Stimulated activated CD4-positive, alpha-beta T cell treated with anti-CD3 and anti-CD28 coated beads, Interleukin-1b, Interleukin-23, amount 100 ng/mL, for 24 hours (primary cell): ENCODE results near the gene CEP170.

ENCODE experiments used
- DNase-seq, 4 experiments: peaks; one replicate each; pipeline ENCODE4 v3.0.0-alpha.2; 2020; ENCODE audit warnings: low read depth in 4 of 4, low spot score in 1 of 4

CEP170 gene

GRCh38 chr1:243268751-243269460 lies 13.8 kb upstream of the CEP170 start:
- no peak for DNase-seq

- no peak for DNase-seq
Measured at GRCh38 chr1:243267914-243268653, 13.0 kb upstream of the CEP170 start.

GRCh38 chr1:243267471-243267880 lies 12.4 kb upstream of the CEP170 start:
- DNase-seq = no peak

- no peak for DNase-seq
Measured at GRCh38 chr1:243266231-243266630, 11.2 kb upstream of the CEP170 start.

- DNase-seq = no peak
Measured at GRCh38 chr1:243264717-243265116, 9.6 kb upstream of the CEP170 start.

- DNase-seq = no peak
Measured at GRCh38 chr1:243261390-243261789, 6.3 kb upstream of the CEP170 start.

- DNase-seq = no peak
Measured at GRCh38 chr1:243260221-243260880, 5.3 kb upstream of the CEP170 start.

GRCh38 chr1:243258731-243259130 lies 3.6 kb upstream of the CEP170 start:
- no peak for DNase-seq

- DNase-seq = no peak
Measured at GRCh38 chr1:243257189-243257588, 2.1 kb upstream of the CEP170 start.

- no peak for DNase-seq
Measured at GRCh38 chr1:243256590-243256989, 1.5 kb upstream of the CEP170 start.

GRCh38 chr1:243255791-243256512 lies 871 bp upstream of the CEP170 start, which contains the start of gene SDCCAG8:
TSS of gene SDCCAG8 (plus strand) at chr1:243256041. CDS start at chr1:243256174, 133 bp downstream.
- peak; percentile 75 to 88 (median 82) for DNase-seq

- peak; percentile 25 to 57 (median 37) for DNase-seq
Measured at GRCh38 chr1:243254233-243254926, 701 bp downstream of the CEP170 start.

- peak in 1 of 4 experiments; percentile 1 for DNase-seq
Measured at GRCh38 chr1:243253926-243254232, 1.2 kb downstream of the CEP170 start.

GRCh38 chr1:243253211-243253925 lies 1.7 kb downstream of the CEP170 start:
- no peak for DNase-seq

- DNase-seq = no peak
Measured at GRCh38 chr1:243251539-243251938, 3.5 kb downstream of the CEP170 start.

GRCh38 chr1:243250102-243250501 lies 5.0 kb downstream of the CEP170 start:
- no peak for DNase-seq

GRCh38 chr1:243249214-243249613 lies 5.9 kb downstream of the CEP170 start:
- no peak for DNase-seq

GRCh38 chr1:243247901-243248300 lies 7.2 kb downstream of the CEP170 start:
- DNase-seq = no peak

- no peak for DNase-seq
Measured at GRCh38 chr1:243246916-243247315, 8.2 kb downstream of the CEP170 start.

GRCh38 chr1:243244432-243244841 lies 10.6 kb downstream of the CEP170 start:
- no peak for DNase-seq
